Endothelial cell of umbilical vein (primary cell): ENCODE measurements around the gene CIAO3. TPM values are rescaled to one million over a fixed set of nuclear protein-coding genes. Genes with fewer than 3 reads are reported as not detected.

Source experiments
- BruUV-seq: library from RNA; stranded (reverse); fragments of 400-500 nt; replicated peaks from 2 replicates; lab custom pipeline; 2021; lab: Mats Ljungman, UMichigan
- CTCF ChIA-PET: fragments of 300-600, 350-600 bp; sonication (Branson Sonifier 250); formaldehyde crosslinking; loops from one replicate; lab custom pipeline; 2021; ENCODE audit warnings: antibody characterized with exemption, inconsistent platforms; lab: Charles Lee
- POLR2A ChIA-PET: fragments of 300-600, 350-600 bp; sonication (Branson Sonifier 250); formaldehyde crosslinking; loops from one replicate; lab custom pipeline; 2021; ENCODE audit warnings: antibody characterized with exemption, inconsistent platforms; lab: Charles Lee
- DNase-seq: peaks from one replicate; pipeline ENCODE4 v3.0.0-alpha.2; 2011; ENCODE audit warnings: low read depth, low spot score
- FAIRE-seq: peaks from 2 replicates; lab custom pipeline; 2011; peaks lifted over from hg19 to GRCh38; lab: Jason Lieb, UNC
- H2AFZ ChIP-seq: 2 replicates; pipeline ENCODE4 v1.6.0; 2012; ENCODE audit warnings: low read depth, low read length, control low read depth, inconsistent platforms
- H3K27ac ChIP-seq: 2 replicates; pipeline ENCODE4 v1.5.1; 2011; ENCODE audit warnings: low read depth, mild to moderate bottlenecking, control low read depth, low read length, moderate library complexity; ENCODE audit not compliant: insufficient read depth
- H3K27me3 ChIP-seq, 2 experiments: 2 replicates each; pipeline versions ENCODE4 v1.6.0 to v1.6.1; 2011; ENCODE audit warnings: low read length in 2 of 2, mixed read lengths in 1 of 2; ENCODE audit not compliant: control insufficient read depth in 2 of 2, insufficient read depth in 2 of 2
- H3K36me3 ChIP-seq, 2 experiments: 2 replicates in 1 of 2; 3 replicates in 1 of 2; pipeline ENCODE4 v1.5.1; 2011; ENCODE audit warnings: low read length in 2 of 2, mild to moderate bottlenecking in 1 of 2, moderate library complexity in 1 of 2; ENCODE audit not compliant: control insufficient read depth in 2 of 2, insufficient read depth in 2 of 2; ENCODE audit errors: extremely low read depth in 1 of 2
- H3K4me1 ChIP-seq: 3 replicates; pipeline ENCODE4 v1.5.1; 2011; ENCODE audit warnings: mild to moderate bottlenecking, low read length; ENCODE audit not compliant: control insufficient read depth, insufficient read depth; ENCODE audit errors: extremely low read depth
- H3K4me2 ChIP-seq: 2 replicates; pipeline ENCODE4 v1.6.1; 2011; ENCODE audit warnings: low read length, control low read depth, mixed read lengths; ENCODE audit not compliant: insufficient read depth
- H3K4me3 ChIP-seq, 3 experiments: fragments of 200-600 bp in 1 of 3; sonication (generic), shearing (Covaris generic) in 1 of 3; replicated peaks in 1 of 3; 2 replicates each; pipeline ENCODE4 v1.5.1; 2011 to 2016; ENCODE audit warnings: control low read depth in 3 of 3, low read length in 3 of 3, mild to moderate bottlenecking in 2 of 3, inconsistent platforms in 1 of 3, low read depth in 1 of 3, moderate library complexity in 1 of 3; ENCODE audit not compliant: insufficient read depth in 1 of 3
- H3K79me2 ChIP-seq: 2 replicates; pipeline ENCODE4 v1.6.0; 2012; ENCODE audit warnings: low read length, inconsistent platforms; ENCODE audit not compliant: control insufficient read depth, insufficient read depth
- H3K9ac ChIP-seq: replicated peaks from 2 replicates; pipeline ENCODE3; 2011; ENCODE audit warnings: low read length, control low read depth; ENCODE audit not compliant: insufficient read depth; ENCODE audit errors: extremely low read depth
- H3K9me1 ChIP-seq: replicated peaks from 3 replicates; pipeline ENCODE4 v1.6.0; 2011; ENCODE audit warnings: mild to moderate bottlenecking, low read length; ENCODE audit not compliant: control insufficient read depth, insufficient read depth; ENCODE audit errors: extremely low read depth
- H3K9me3 ChIP-seq: replicated peaks from 2 replicates; pipeline ENCODE4 v1.5.1; 2012; ENCODE audit warnings: low read length, inconsistent platforms; ENCODE audit not compliant: control insufficient read depth, insufficient read depth
- H4K20me1 ChIP-seq: replicated peaks from 2 replicates; pipeline ENCODE3; 2011; ENCODE audit warnings: mild to moderate bottlenecking, low read length; ENCODE audit not compliant: control insufficient read depth, insufficient read depth; ENCODE audit errors: extremely low read depth
- EZH2 ChIP-seq: IDR thresholded peaks from 2 replicates; pipeline ENCODE4 v1.6.1; 2012; ENCODE audit warnings: borderline replicate concordance, low read depth, mild to moderate bottlenecking, moderate library complexity, low read length, inconsistent platforms; ENCODE audit not compliant: severe bottlenecking
- FOS ChIP-seq: IDR thresholded peaks from 2 replicates; pipeline ENCODE4 v1.6.1; 2011; ENCODE audit warnings: mild to moderate bottlenecking, low read length, moderate library complexity, borderline replicate concordance; ENCODE audit not compliant: insufficient read depth
- GATA2 ChIP-seq: IDR thresholded peaks from 2 replicates; pipeline ENCODE4 v1.7.0; 2011; ENCODE audit warnings: low read depth, mild to moderate bottlenecking, moderate library complexity, mixed read lengths, low read length; ENCODE audit not compliant: insufficient read length, insufficient read depth
- JUN ChIP-seq: IDR thresholded peaks from 2 replicates; pipeline ENCODE4 v1.6.1; 2011; ENCODE audit warnings: borderline replicate concordance, low read depth; ENCODE audit not compliant: insufficient read length, insufficient read depth
- POLR2A ChIP-seq: IDR thresholded peaks from 2 replicates; pipeline ENCODE4 v1.6.1; 2012; ENCODE audit warnings: low read depth, mild to moderate bottlenecking, control low read depth, low read length
- POLR2AphosphoS5 ChIP-seq: IDR thresholded peaks from 2 replicates; pipeline ENCODE4 v1.6.1; 2012; ENCODE audit warnings: low read depth, mild to moderate bottlenecking, control low read depth, low read length, moderate library complexity; ENCODE audit not compliant: insufficient read depth
- dilution Hi-C: fragments of 300-500 bp; cut with MboI; formaldehyde crosslinking; loops from one replicate; pipeline ENCODE4 v1.15.0; 2019; ENCODE audit warnings: low sequenced_read_pairs; ENCODE audit not compliant: extremely low pct_ligation_motif_present
- intact Hi-C: fragments of 100-400 bp; cut with micrococcal nuclease; formaldehyde crosslinking; loops from one replicate; pipeline ENCODE4 v1.10.0; 2022
- polyA plus RNA-seq, 4 experiments: library from polyadenylated mRNA; depleted of rRNA in 3 of 4; stranded (reverse) in 3 of 4; unstranded in 1 of 4; fragments of >200 nt; gene quantifications; 2 replicates each; pipeline versions ENCODE4 v1.2.1 to v1.2.3, GENCODE V29; 2011 to 2012; ENCODE audit warnings: missing spikeins in 1 of 4
- total RNA-seq: library from RNA; stranded (reverse); gene quantifications from 2 replicates; pipeline ENCODE4 v1.2.3, GENCODE V29; 2021
- TF ChIP-seq, protein P1 (sequence below): IDR thresholded peaks from 2 replicates; pipeline ENCODE4 v1.6.1; 2011; ENCODE audit not compliant: insufficient read depth, insufficient read length
- TF ChIP-seq, protein P2 (sequence below), 2 donors: IDR thresholded peaks; 1 replicate in 1 of 2; 2 replicates in 1 of 2; pipeline ENCODE4 v1.5.1; 2011; ENCODE audit warnings: low read length in 2 of 2, mild to moderate bottlenecking in 2 of 2, moderate library complexity in 2 of 2, control low read depth in 1 of 2, inconsistent platforms in 1 of 2, low read depth in 1 of 2; ENCODE audit not compliant: insufficient read depth in 1 of 2; ENCODE audit errors: extremely low read depth in 1 of 2

The CIAO3 gene
- total and polyA plus RNA-seq, 2 donors (not counting 3 experiments of a cell fraction or from before 2014, with no cell fraction given): 23.1 to 33.8 TPM

GRCh38 chr16:746637-747036 lies 5.8 kb upstream of the CIAO3 start:
- no peaks in the 10 kb centered on the region for H3K9me1 ChIP-seq
- no peak overlapping the region for H3K4me3 ChIP-seq
- dilution Hi-C loops: no loop called here
- no peaks in the 10 kb centered on the region for H3K9me3 ChIP-seq
- H2AFZ ChIP-seq: no peak overlapping the region
- no peaks in the 10 kb centered on the region for H4K20me1 ChIP-seq
- intact Hi-C loops: no loop called here
- ChIA-PET CTCF (no interaction called here), POLR2A (no interaction called here)
- H3K36me3 ChIP-seq: no peaks in the 10 kb centered on the region
- H3K27me3 ChIP-seq: peaks cover 0 to 2% of the 10 kb centered on the region in 2 experiments
- TF ChIP-seq FOS: no peak
- TF ChIP-seq POLR2AphosphoS5: no peak
- TF ChIP-seq JUN: no peak
- TF ChIP-seq POLR2A: no peak
- TF ChIP-seq, protein P1, sequence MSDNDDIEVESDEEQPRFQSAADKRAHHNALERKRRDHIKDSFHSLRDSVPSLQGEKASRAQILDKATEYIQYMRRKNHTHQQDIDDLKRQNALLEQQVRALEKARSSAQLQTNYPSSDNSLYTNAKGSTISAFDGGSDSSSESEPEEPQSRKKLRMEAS: no peak
- no peak for TF ChIP-seq EZH2
- TF ChIP-seq, protein P2, sequence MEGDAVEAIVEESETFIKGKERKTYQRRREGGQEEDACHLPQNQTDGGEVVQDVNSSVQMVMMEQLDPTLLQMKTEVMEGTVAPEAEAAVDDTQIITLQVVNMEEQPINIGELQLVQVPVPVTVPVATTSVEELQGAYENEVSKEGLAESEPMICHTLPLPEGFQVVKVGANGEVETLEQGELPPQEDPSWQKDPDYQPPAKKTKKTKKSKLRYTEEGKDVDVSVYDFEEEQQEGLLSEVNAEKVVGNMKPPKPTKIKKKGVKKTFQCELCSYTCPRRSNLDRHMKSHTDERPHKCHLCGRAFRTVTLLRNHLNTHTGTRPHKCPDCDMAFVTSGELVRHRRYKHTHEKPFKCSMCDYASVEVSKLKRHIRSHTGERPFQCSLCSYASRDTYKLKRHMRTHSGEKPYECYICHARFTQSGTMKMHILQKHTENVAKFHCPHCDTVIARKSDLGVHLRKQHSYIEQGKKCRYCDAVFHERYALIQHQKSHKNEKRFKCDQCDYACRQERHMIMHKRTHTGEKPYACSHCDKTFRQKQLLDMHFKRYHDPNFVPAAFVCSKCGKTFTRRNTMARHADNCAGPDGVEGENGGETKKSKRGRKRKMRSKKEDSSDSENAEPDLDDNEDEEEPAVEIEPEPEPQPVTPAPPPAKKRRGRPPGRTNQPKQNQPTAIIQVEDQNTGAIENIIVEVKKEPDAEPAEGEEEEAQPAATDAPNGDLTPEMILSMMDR (IDR thresholded peaks at IDR 0.05; ENCODE audit: extremely low read depth in 1 of 2, insufficient read depth in 1 of 2, low read depth in 1 of 2, low read length in 2 of 2): no peak
- no peak for TF ChIP-seq GATA2
- no peak overlapping the region for H3K4me2 ChIP-seq
- DNase-seq (no peak), FAIRE-seq (no peak)
- no TSS peak for BruUV-seq
- H3K27ac ChIP-seq: no peak overlapping the region
- no peaks in the 10 kb centered on the region for H3K4me1 ChIP-seq
- no peak overlapping the region for H3K9ac ChIP-seq
- H3K79me2 ChIP-seq: no peaks in the 10 kb centered on the region
